22Rv1 (cell line): Measurements from ENCODE around the gene LRCH1.

ENCODE experiments used
- H3K27ac ChIP-seq: fragments of 450-650 bp; 2 replicates; pipeline ENCODE4 v1.5.1; 2017
- ZFX ChIP-seq: fragments of 450-650 bp; IDR thresholded peaks from 2 replicates; pipeline ENCODE4 v1.6.1; 2017; ENCODE audit warnings: antibody characterized with exemption, borderline replicate concordance
- TF ChIP-seq, protein P1 (sequence below): fragments of 450-650 bp; IDR thresholded peaks from 2 replicates; pipeline ENCODE4 v1.5.1; 2017; ENCODE audit warnings: mild to moderate bottlenecking

The LRCH1 gene

DNA sequence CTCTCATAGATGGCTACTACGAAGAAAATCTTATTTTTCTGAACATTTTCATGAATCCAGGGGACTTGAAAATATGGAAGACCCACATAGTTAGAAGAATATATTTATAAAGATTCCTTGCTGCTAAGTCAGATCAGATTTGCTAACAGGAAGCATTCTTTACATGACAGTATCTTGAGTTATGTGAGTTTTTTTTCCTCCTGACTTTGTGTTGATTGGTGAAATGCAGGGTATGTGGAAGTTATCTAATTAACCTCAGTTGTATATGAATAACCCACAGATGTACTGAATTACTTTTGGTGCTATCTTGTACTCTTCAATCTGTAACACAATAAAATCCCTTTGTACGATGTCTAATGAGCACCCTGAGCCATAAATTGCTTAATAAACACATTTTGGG lies 190.2 kb downstream of the LRCH1 start:
- TF ChIP-seq, protein P1, sequence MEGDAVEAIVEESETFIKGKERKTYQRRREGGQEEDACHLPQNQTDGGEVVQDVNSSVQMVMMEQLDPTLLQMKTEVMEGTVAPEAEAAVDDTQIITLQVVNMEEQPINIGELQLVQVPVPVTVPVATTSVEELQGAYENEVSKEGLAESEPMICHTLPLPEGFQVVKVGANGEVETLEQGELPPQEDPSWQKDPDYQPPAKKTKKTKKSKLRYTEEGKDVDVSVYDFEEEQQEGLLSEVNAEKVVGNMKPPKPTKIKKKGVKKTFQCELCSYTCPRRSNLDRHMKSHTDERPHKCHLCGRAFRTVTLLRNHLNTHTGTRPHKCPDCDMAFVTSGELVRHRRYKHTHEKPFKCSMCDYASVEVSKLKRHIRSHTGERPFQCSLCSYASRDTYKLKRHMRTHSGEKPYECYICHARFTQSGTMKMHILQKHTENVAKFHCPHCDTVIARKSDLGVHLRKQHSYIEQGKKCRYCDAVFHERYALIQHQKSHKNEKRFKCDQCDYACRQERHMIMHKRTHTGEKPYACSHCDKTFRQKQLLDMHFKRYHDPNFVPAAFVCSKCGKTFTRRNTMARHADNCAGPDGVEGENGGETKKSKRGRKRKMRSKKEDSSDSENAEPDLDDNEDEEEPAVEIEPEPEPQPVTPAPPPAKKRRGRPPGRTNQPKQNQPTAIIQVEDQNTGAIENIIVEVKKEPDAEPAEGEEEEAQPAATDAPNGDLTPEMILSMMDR: no peak
- no peak for TF ChIP-seq ZFX

DNA sequence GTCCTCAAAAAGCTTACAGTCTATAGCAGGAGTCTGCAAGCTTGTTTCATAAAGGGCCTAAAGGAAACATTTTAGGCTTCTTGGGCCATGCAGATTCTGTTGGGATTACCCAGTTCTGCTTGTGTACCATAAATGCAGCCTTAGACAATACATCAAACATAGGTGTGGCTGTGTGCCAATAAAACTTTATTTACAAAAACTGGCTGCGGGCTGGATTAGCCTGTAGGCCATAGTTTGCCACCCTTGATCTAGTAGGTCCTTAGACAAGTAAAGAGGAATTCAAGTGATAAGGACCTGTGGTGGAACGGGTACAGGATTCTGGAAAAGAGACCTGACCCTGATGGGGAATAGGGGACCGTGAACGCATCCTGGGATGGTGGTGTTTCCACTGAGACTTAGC lies 192.1 kb downstream of the LRCH1 start:
- TF ChIP-seq, protein P1: no peak
- TF ChIP-seq ZFX: no peak
- H3K27ac ChIP-seq: no peak overlapping the region

More for the DNA sequence above, 190.2 kb downstream of the LRCH1 start:
- H3K27ac ChIP-seq: no peak overlapping the region

DNA sequence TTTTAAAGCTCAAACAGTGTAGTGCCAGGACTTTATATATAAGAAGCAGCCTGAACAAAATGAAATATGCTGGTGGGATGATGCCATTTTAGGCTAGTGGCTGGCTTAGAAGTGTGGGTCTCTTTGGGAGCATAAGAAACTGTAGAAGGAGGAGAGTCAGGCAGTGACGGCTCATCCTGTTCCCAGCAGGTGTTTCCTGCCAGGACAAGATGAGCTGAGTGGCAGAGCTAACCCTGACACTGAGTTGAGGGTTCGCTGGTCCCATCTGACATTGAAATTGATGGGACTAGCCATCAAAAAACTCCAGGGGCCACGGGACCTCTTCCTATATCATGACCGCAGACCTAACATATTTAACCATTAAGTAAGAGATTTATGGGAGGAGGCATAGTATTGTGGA lies 192.7 kb downstream of the LRCH1 start:
- no peak for TF ChIP-seq ZFX
- TF ChIP-seq, protein P1: no peak
- no peak overlapping the region for H3K27ac ChIP-seq

DNA sequence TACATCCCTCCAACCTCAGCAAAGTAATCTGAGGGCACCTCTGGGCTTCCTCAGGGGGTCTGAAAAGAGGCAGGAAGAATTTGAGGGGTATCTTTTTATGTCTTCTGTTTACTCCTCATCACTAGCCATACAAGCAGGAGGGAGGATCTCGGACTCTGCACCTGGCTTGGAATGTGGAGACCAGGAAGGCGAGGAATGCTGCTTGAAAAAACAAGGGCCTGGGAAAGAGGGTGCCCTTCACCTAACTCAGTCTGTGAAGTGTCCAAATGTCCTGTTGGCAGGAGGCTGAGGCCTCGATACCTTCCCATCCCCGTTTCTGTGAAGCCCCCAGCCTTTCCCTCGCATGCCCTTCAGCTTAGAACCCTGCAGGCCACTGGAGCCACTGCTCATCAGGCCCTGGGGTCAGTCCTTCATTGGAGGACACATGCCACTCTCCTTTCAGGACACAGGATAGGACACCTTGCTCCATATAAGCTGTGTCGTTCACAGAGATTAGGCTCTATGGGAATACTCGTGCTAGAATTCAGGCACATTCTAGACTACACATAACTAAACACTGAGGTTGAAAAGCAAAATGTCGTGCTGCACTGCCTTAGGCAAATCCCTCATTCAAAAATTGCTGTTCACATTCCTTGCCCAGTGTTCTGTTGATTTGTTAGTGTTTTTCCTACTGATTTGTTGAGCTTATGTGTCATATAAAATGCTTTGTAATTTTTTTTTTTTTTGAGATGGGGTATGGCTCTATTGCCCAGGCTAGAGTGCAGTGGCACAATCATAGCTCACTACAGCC lies 194.3 kb downstream of the LRCH1 start:
- no peak overlapping the region for H3K27ac ChIP-seq
- TF ChIP-seq, protein P1: no peak
- no peak for TF ChIP-seq ZFX

DNA sequence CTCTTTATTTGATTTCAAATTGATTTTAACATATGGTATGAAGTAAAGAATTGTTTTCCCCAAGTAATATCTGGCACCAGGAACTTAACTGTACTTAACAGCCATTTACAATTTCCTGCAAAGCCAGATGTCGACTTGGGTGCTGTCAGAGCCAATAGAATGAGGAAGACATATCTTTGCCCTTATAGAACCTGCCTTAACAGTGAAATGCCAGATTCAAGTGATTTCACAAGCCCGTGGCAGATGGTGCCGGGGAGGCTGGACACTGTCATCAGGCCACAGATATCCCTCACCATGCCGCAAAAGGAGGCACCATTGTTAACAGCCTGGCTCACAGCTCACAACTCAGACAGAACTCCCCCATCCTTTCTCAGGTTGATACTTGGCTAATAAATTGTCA lies 195.3 kb downstream of the LRCH1 start:
- no peak overlapping the region for H3K27ac ChIP-seq
- TF ChIP-seq ZFX: no peak
- TF ChIP-seq, protein P1: no peak

DNA sequence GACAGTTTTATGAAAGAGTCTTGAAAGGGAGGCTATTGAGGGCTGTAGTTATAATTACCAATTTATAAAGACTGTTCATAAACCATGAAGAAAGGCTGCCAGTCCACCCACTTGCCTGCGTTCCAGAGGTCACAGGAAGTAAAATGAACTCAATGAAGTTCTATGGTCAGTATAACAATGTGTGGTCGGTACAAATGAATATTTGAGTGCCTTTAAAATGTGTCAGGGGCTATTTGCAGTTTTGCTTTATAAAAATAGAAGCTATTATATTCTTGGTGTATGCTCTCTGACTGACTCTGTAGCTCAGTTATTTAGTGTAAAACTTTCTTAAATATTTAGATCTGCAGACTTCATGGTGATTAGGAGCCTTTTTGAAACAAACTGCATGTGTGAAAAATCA lies 197.0 kb downstream of the LRCH1 start:
- no peak for TF ChIP-seq ZFX
- TF ChIP-seq, protein P1: no peak
- H3K27ac ChIP-seq: no peak overlapping the region

DNA sequence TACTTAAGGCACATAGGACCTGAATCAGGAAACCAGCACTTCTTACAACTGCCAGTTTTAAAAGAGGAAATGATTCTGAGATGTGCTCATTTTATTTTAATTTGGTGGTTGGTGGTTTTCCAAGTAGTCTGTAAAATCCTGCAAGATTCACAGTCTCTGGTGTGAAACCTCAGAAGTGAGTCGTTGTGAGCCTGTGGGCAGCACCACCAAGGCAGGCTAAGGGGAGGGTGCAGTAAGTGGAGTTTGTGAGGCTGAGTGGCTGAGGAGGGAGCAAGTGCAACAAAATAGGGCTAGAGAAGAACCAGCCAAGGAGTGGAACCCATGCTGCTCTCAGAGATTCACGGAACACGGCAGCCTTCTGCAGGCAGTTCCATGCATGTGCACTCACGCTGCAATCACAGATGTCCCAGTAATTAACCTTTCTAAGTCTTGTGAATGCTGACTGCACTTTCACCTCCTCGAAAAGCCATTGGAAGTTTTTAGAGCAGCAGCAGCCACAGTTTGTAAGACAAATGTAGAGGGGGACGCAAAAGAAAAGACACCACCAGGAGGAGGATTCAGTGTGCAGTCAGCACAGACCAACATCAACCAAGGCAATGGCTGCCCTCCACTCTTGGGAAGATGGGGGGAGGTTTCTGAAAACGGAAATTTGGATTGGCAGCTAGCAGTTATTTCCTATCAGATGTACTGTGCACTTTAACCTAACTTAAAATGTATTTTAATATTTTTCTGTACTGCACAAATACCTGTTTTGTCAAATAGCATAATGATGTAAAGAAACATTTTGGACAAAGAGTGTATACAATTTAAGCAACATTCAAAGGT lies 199.1 kb downstream of the LRCH1 start:
- no peak for TF ChIP-seq ZFX
- TF ChIP-seq, protein P1: no peak
- no peak overlapping the region for H3K27ac ChIP-seq
